NCI-H82 (cell line): ENCODE results near the gene OR3A2.
"Not testable (repeated sequence)": the region's sequence is repeated elsewhere in the genome, so short reads cannot be mapped to it uniquely, and the experiment has no call there.

Source experiments
- DNase-seq: peaks from one replicate; lab custom pipeline; 2025; lab: John Stamatoyannopoulos, UW

The OR3A2 gene

DNA sequence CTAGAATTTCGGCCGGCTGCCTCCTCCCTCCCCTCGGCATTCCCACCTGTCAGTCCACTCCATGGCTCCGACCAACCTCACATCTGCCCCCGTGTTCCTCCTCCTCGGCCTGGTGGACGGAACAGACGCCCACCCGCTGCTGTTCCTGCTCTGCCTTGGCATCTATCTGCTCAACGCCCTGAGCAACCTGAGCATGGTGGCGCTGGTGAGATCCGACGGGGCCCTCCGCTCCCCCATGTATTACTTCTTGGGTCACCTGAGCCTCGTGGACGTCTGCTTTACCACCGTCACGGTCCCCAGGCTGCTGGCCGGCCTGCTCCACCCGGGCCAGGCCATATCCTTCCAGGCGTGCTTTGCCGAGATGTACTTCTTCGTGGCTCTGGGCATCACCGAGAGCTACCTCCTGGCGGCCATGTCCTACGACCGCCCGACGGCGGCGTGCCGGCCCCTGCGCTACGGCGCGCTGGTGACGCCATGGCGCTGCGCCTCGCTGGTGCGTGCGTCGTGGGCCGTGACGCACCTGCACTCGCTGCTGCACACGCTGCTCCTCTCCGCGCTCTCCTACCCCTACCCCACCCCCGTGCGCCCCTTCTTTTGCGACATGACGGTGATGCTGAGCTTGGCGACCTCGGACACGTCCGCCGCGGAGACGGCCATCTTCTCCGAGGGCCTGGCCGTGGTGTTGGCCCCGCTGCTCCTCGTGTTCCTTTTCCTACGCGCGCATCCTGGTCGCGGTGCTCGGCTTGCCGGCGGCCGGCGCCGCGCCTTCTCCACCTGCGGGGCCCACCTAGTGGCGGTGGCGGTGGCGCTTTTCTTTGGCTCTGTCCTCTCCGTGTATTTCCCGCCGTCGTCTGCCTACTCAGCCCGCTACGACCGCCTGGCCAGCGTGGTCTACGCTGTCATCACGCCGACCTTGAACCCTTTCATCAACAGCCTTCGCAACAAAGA lies at the start of gene OR3A2:
Gene OR3A2, minus strand, starts transcription at position 440 of the 948 bp plus-strand sequence.
- DNase-seq, result no peak

DNA sequence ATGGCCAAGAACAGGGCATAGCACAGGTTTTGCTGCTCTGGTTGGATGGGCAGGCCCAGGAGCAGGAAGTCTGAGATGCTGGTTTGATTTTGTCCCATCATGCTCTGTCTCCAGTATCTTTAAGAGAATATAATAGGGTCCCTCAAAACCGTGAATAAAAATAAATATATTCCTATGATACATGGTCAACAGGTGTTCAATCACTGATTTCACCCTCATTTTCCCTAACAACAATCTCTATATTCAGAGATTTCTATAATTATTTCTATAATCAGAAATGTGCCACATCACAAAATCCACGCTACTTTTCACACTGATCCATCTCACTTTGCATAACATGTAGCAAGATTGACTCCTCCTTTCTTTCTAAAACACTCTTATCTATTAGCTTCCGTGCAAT lies 47.6 kb upstream of the OR3A2 start, which contains the start of gene OR1E2:
Gene OR1E2, minus strand, starts transcription at position 101 of the 400 bp plus-strand sequence. Its CDS starts 0 bp downstream, at position 101.
- DNase-seq, result no peak

DNA sequence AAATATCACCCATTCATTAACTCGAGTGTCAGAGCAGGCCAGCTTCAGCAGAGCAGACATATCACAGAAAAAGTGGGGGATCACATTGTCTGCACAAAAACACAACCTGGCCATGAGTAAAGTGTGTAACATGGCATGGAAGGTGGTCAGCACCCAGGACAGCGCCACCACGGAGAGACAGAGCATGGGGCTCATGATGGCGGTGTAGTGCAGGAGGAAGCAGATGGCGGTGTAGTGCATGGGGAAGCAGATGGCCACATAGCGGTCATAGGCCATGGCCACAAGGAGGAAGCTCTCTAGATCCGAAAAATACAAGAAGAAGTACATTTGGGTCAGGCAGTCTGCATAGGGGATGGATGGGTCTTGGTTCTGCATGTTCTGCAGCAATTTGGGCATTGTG lies 47.1 kb upstream of the OR3A2 start:
- DNase-seq, result not testable (repeated sequence)

DNA sequence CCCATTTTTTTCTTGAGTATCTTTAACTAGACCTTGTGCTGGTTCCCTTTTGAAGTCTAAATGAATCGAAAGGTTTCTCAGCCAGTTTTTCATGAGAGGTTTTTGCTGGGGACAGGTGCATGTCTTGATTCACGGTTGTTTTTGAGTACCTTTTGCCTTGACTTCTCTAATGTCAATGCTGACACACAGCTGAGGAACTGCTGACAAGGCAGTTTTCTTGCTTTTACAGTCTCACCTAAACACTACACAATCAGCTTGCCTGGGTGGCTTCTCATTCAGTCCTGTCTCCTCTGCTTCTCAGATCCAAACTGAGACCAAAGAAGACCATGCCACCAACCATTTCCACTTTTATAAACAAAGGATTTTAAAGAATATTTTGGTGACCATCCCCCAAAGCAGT lies 32.1 kb upstream of the OR3A2 start:
- no peak for DNase-seq

DNA sequence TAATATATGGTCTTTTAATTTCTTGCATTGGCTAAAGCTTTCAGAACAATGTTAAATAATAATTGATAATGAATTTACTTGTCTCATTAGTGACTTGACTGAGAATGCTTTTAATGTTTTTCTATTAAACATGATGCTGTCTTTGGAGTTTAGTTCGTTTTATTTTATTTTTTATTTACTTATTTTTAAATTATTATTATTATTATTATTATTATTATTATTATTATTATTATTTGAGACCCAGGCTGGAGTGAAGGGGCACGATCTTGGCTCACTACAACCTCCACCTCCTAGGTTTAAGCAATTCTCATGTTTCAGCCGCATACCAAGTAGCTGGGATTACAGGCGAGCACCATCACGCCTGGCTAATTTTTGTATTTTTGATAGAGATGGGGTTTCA lies 29.5 kb upstream of the OR3A2 start:
- no peak for DNase-seq

DNA sequence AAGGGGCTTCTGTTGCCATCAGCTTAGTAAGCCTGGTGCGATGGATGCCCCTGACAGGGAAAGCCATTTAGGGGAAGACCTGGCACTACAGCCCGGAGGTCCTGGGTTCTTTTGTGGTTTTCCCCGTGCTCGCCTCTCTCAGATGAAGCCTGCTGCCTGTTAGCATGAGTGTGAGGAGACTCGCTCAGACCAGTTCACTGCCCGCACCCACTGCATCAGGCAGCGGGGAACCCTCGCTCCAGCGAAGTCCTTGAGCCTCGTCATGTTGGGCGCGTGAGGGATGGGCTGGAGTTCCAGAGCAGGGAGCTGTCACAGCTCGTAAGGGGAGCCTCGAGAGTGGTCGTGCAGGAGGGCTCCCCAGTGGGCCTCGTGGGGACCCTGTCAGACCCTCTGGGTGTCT lies 26.1 kb upstream of the OR3A2 start:
- DNase-seq, result not testable (repeated sequence)

DNA sequence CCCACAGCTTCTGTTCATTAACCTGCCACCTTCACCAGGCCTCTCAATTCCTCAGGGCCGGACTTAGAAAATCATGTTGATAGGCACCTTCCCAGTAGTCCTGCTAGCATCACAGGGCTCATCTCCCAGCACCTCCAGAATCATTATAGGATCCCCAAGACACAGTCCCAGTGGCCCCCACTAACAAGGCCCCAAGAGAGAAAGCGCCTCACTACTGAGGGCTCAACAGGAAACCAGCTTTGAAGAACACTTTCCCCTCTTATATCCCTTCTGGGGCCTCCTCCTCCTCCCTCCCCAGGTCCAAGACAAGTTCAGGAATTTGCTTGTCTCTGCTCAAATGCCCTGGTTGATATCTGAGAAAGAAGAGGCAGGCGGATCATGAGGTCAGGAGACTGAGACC lies 25.0 kb upstream of the OR3A2 start, which contains the start of gene OR3A3:
Gene OR3A3, plus strand, starts transcription at position 301 of the 400 bp plus-strand sequence.
- no peak for DNase-seq

DNA sequence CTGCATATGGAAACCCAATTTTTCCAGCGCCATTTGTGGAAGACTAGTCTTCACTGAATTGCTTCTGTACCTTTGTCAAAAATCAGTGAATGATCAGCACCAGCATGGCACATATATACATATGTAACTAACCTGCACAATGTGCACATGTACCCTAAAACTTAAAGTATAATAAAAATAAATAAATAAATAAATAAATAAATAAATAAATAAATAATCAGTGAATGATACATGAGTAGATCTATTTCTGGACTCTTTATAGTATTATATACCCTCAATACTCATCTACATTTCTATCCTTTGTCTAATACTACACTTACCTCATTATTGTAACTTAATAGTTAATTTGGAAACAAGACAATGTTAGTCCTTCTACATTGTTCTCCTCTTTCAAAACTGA lies 17.7 kb upstream of the OR3A2 start:
- not testable (repeated sequence) for DNase-seq

DNA sequence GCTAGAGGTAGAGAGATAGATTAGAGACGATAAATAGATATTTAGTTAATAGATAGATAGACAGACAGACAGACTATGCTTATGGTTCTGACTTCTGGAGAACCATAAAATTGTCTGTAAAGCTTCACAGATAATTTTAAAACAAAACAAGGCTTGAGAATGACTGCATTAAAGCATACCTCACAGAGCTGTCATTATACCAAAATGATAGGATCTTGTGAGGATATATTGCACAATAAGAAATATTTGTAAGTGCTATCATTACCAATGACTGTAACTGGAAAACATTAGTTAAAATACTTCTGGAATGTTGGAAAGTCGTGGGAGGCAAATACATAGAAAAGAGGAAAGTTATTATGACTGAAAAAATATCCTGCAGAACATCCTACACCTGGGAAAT lies 15.7 kb upstream of the OR3A2 start:
- DNase-seq, result no peak

DNA sequence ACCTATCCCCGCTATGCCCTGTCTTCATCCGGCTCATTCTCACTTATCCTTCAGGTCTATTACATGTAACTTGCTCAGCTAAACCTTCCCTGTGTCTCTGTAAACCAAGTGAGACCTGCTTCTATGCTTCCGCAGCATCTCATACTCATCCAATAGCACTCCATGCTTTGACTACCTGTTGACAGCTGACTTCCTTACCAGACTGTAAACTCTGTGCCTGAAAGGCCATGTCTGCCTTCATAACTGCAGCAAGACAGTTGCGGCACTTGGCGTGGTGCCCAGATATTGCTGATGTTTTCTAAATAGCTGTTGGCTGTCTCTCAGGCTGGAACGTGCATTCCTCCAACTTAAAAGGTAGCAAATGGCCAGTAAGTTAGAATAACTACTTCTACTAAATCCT lies 13.9 kb upstream of the OR3A2 start:
- no peak for DNase-seq

DNA sequence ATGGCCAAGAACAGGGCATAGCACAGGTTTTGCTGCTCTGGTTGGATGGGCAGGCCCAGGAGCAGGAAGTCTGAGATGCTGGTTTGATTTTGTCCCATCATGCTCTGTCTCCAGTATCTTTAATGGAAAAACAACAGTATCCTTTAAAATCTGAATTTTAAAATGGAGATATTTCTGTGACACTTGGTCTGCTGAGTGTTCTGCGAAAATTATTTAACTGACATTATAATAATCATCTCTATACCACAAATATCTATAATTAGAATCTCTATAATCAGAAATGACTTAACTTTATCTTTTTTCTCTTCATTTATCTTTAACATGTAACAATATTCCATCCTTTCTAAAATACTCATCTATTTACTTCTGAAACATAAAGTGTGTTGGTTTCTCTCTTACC lies 12.2 kb upstream of the OR3A2 start, which contains the start of gene OR1E1:
Gene OR1E1, minus strand, starts transcription at position 101 of the 400 bp plus-strand sequence. Its CDS starts 0 bp downstream, at position 101.
- DNase-seq, result no peak

DNA sequence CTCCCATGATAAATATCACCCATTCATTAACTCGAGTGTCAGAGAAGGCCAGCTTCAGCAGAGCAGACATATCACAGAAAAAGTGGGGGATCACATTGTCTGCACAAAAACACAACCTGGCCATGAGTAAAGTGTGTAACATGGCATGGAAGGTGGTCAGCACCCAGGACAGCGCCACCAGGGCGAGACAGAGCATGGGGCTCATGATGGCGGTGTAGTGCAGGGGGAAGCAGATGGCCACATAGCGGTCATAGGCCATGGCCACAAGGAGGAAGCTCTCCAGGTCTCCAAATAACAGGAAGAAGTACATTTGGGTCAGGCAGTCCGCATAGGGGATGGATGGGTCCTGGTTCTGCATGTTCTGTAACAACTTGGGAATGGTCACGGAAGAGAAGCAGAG lies 11.7 kb upstream of the OR3A2 start:
- not testable (repeated sequence) for DNase-seq

DNA sequence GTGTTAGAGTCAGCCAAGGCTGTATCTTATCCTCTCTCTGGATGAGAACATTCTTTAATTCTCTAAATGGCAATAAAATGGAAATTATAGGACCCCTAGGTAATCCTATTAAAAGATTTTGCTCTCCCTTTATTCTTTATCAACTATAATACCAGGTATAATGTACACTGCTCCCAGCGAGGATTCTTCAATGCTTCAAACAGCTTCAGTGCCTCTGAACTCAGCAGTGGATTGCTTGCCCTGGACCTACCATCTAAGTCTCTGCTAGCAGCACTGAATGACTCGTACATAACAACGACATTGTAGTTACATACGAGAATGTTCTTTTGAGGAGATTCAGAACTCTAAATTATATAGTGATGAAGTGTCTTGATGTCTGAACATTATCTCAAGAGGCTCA lies 3.7 kb upstream of the OR3A2 start:
- DNase-seq, result no peak

DNA sequence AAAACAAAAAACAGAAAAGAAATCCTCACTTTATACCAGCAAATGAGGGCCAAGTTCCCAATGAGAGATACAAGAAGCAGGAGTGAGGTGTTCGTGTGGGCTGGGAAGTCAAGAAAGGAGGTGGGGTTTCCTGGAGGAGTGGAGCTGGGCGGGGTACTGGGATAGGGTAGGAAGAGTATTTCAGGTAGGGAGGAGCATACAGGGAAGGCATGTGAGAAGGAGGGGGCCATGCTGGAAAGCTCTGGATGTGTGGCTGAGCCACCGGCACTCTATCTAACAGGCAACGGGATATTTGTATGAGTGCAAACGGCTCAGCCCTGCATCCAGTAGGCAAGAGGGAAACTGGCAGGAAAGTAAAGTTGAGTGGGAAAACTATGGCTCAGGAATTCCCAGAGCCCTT lies 4.2 kb downstream of the OR3A2 start:
- DNase-seq, result no peak

DNA sequence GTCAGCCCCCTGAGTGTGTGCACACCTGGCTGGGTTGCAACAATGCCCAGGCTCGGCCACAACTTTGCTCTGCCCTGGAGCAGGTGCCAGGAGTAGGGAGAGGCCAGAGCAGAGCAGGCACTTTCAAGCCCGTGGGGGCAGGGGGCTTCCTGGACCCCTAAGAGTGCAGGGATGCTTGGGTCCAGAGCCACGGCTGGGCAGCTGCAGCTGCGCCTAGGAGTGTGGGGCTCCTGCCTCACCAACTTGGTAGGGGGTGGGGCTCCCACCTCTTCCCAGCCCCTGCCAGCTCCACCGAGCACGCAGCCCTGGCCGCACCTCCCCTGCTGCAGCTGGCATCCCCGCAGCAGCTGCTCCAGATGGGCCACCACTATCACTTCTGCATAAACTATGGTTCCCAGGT lies 7.8 kb downstream of the OR3A2 start:
- DNase-seq, result no peak

DNA sequence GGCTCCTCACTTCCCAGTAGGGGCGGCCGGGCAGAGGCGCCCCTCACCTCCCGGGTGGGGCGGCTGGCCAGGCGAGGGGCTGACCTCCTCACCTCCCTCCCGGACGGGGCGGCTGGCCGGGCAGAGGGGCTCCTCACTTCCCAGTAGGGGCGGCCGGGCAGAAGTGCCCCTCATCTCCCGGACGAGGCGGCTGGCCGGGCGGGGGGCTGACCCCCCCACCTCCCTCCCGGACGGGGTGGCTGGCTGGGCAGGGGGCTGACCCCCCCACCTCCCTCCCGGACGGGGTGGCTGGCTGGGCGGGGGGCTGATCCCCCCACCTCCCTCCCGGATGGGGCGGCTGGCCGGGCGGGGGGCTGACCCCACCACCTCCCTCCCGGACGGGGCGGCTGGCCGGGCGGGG lies 14.9 kb downstream of the OR3A2 start:
- not testable (repeated sequence) for DNase-seq

DNA sequence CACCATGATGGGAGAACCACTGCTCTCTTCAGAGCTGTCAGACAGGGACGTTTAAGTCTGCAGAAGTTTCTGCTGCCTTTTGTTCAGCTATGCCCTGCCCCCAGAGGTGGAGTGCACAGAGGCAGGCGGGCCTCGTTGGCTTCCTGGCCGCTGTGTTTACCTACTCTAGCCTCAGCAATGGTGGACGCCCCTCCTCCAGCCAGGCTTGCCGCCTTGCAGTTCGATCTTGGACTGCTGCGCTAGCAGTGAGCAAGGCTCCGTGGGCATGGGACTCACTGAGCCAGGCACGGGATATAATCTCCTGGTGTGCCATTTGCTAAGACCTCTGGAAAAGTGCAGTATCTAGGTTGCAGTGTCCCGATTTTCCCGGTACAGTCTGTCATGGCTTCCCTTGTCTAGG lies 43.3 kb downstream of the OR3A2 start:
- DNase-seq, result not testable (repeated sequence)

DNA sequence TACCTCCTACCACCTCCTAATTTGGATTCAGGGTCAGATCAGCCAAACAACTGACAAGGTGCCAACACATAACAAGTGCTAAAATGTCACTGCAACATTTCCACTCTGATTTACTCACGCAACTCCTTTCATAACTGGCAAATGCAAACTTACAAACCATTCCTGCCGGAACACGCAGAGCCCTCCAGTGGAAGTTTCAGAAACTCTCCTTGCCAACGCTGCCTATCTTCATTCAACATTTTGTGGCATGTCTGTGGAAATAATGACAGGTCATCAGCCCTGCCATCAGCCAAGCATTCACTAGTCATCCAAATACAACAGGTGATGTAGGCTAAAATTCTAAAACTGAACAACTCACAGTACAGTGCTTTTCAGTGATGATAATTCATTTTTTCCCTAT lies 50.2 kb downstream of the OR3A2 start:
- peak; percentile 15 for DNase-seq

DNA sequence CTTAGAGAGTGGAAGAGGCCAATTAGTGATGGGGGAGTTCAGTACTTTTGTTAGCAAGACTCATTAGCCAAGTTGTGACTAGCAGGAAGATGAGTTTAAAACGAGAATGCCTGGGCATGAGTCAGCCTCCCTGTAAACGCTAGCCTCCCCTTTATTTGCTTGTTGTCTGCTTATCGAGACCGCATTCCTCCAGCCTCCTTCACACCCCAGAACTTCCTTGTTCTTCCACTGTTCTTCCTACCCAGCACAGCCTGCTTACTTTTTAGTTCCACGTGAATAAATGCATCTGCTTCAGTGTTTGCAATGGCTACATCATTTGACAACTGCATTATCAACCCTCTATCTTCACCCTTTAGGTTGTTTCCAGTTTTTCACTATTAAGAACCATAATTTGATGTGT lies 67.8 kb downstream of the OR3A2 start:
- DNase-seq, result no peak

DNA sequence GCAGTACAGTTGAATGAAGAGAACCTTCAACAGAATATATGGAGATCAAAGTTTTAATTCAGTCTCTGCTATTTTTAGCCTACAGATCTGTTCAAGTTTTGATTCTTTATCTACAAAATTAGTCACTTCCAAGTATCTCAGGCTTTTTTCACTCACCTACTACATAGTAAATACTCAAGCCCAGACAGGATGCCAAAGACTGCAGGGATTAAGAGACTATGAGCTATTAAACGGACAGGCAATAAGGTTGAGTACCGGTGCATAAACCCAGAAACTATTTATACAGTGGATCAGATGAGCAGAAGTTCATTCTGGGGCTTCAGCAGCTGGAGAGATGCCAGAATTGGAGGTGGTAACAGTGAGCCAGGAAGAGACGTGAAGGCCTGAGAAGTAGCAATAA lies 69.3 kb downstream of the OR3A2 start:
- DNase-seq, result no peak

DNA sequence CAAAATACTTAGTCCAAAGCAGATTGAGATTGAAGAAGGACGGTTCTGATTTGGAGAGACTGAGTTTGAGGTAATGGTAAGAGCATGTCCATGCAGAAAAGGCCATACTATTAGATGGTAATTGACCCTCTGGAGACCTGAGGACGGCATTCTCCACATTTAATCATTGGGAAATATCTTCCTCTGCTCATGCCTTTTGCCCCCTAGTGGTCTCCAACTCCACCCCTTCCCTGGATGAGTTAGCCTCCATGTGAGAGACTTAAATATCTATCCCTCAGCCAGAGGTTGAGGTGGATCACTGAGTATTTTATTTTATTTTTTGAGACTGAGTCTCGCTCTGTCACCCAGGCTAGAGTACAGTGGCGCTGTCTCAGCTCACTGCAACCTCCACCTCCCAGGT lies 77.5 kb downstream of the OR3A2 start:
- DNase-seq, result peak; percentile 17

DNA sequence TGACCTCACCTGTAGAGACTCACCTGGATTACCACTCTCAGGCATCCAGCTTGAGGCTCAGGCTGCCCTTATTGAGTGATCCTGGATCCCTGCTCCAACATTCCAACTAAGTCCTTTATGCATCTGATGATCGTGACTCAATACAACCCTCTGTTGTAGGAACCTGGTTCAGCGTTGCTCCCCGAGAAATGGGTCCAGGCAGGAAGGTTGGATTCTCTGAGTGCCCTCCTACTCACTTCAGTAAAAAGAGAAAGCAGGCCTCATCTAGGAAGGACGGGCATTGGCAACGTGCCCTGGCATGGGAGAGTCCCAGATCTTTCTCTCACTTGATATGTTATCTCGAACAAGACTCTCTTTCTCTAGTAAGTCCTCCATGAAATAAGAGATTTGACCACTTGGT lies 87.8 kb downstream of the OR3A2 start, which contains the start of gene OR3A1:
Gene OR3A1, minus strand, starts transcription at position 101 of the 400 bp plus-strand sequence. CDS start 5,778 bp downstream, outside the sequence.
- no peak for DNase-seq

DNA sequence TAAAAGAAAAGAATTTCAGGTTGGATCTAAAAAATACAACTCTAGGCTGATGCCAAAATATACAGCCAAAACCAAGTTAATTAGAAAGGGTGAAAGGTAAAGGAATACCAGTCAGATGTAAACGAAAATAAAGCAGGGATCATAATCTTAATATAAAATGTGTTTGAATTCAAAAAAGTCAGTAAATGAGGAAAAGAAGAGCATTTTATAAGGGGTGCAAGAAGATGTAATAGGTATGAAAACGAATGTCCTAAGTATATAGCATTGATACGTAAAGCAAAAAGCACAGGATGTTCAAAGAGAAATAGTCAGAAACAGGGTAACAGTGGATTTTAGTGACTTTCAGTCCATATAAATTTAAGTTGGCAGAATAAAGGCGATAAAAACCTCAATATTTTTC lies 90.5 kb downstream of the OR3A2 start:
- DNase-seq, result no peak
